Osteoblast (primary cell): ENCODE measurements around the gene LZTFL1. TPM values are rescaled to one million over a fixed set of nuclear protein-coding genes. Genes with fewer than 3 reads are reported as not detected.
A peak's percentile ranks its signal among the peaks of the same experiment; 100 is the strongest.

Source experiments
- DNase-seq: peaks from one replicate; pipeline ENCODE4 v3.0.0; 2011; ENCODE audit warnings: low spot score, mixed read lengths; ENCODE audit not compliant: insufficient read length; ENCODE audit errors: missing footprints
- H2AFZ ChIP-seq: 2 replicates; pipeline ENCODE4 v1.6.0; 2011; ENCODE audit warnings: mild to moderate bottlenecking, low read length
- H3K27ac ChIP-seq: 2 replicates; pipeline ENCODE4 v1.5.1; 2011; ENCODE audit warnings: mild to moderate bottlenecking, low read depth, low read length, moderate library complexity
- H3K27me3 ChIP-seq: 2 replicates; pipeline ENCODE4 v1.6.0; 2012; ENCODE audit warnings: mild to moderate bottlenecking, control low read depth, inconsistent platforms, low read length, moderate library complexity; ENCODE audit not compliant: insufficient read depth
- H3K36me3 ChIP-seq: 2 replicates; pipeline ENCODE4 v1.5.1; 2011; ENCODE audit warnings: mild to moderate bottlenecking, low read length, control low read depth, moderate library complexity; ENCODE audit not compliant: insufficient read depth
- H3K4me1 ChIP-seq: 2 replicates; pipeline ENCODE4 v1.5.1; 2011; ENCODE audit warnings: mild to moderate bottlenecking, low read length, control low read depth, moderate library complexity; ENCODE audit not compliant: insufficient read depth
- H3K4me2 ChIP-seq: 2 replicates; pipeline ENCODE4 v1.6.0; 2011; ENCODE audit warnings: mild to moderate bottlenecking, low read length; ENCODE audit not compliant: insufficient read depth
- H3K4me3 ChIP-seq: fragments of 200-600 bp; sonication (generic); 3 replicates; pipeline ENCODE4 v1.5.1; 2012; ENCODE audit warnings: mild to moderate bottlenecking, low read length, inconsistent platforms; ENCODE audit not compliant: insufficient read depth
- H3K79me2 ChIP-seq: 2 replicates; pipeline ENCODE4 v1.6.0; 2012; ENCODE audit warnings: mild to moderate bottlenecking, low read length, control low read depth, inconsistent platforms; ENCODE audit not compliant: insufficient read depth
- H3K9me3 ChIP-seq: 2 replicates; pipeline ENCODE4 v1.5.1; 2011; ENCODE audit warnings: low read depth, low read length, control low read depth
- H4K20me1 ChIP-seq: 2 replicates; pipeline ENCODE4 v1.6.0; 2012; ENCODE audit warnings: mild to moderate bottlenecking, low read length, control low read depth; ENCODE audit not compliant: insufficient read depth
- total RNA-seq: library from RNA; depleted of rRNA; stranded (reverse); fragments of >200 nt; gene quantifications from 2 replicates; pipeline ENCODE4 v1.2.3, GENCODE V29; 2012
- TF ChIP-seq, protein P1 (sequence below): IDR thresholded peaks from 2 replicates; pipeline ENCODE4 v1.5.1; 2011; ENCODE audit warnings: mild to moderate bottlenecking, low read depth, low read length, moderate library complexity; ENCODE audit errors: extremely low read depth

LZTFL1 gene
- total RNA-seq, 1 donor, result 26.1 TPM

DNA sequence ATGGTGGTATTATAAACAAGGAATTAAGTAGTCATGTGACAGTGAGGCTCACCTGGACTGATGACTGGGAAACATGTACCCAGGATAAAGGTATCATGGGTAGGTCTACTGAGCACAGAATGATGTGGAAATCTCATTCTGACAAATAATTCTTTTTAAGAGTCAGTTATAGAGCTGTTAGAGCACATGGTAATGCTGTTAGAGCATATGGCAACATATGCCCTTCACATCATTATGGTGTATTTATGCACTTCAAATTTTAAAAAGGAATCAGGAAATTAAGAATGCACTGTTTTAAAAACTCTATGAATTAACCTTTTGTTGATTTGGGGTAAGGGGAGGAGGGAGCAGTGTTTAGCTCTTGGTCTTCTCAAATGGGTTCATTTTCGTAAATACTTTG is 47.3 kb downstream of the LZTFL1 start:
- no peak overlapping the region for H3K4me3 ChIP-seq
- H3K4me1 ChIP-seq, result no peaks in the 10 kb centered on the region
- H4K20me1 ChIP-seq, result no peaks in the 10 kb centered on the region
- no peaks in the 10 kb centered on the region for H3K9me3 ChIP-seq
- no peaks in the 10 kb centered on the region for H3K79me2 ChIP-seq
- TF ChIP-seq, protein P1, sequence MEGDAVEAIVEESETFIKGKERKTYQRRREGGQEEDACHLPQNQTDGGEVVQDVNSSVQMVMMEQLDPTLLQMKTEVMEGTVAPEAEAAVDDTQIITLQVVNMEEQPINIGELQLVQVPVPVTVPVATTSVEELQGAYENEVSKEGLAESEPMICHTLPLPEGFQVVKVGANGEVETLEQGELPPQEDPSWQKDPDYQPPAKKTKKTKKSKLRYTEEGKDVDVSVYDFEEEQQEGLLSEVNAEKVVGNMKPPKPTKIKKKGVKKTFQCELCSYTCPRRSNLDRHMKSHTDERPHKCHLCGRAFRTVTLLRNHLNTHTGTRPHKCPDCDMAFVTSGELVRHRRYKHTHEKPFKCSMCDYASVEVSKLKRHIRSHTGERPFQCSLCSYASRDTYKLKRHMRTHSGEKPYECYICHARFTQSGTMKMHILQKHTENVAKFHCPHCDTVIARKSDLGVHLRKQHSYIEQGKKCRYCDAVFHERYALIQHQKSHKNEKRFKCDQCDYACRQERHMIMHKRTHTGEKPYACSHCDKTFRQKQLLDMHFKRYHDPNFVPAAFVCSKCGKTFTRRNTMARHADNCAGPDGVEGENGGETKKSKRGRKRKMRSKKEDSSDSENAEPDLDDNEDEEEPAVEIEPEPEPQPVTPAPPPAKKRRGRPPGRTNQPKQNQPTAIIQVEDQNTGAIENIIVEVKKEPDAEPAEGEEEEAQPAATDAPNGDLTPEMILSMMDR, result no peak
- no peak overlapping the region for H3K4me2 ChIP-seq
- DNase-seq, result no peak
- no peaks in the 10 kb centered on the region for H3K36me3 ChIP-seq
- H3K27me3 ChIP-seq, result peaks cover 94% of the 10 kb centered on the region
- no peak overlapping the region for H2AFZ ChIP-seq
- H3K27ac ChIP-seq, result no peak overlapping the region

DNA sequence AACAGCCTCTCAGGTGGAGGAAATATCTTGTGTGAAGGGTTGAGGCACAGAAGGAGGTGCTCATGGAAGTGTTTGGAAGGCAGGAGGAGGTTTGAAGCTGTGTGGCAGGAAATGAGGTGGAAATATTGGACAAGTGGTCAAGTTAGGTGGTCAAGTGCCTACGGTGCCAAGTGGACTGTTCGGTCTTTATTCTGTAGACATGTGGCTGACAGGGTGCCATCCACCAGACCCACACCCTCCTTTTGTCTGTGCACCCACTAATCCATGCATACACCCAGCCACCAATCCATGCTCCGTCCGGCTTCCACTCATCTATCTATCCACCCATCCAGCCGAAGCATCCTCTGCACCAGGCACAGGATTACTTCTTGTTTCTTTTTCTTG is 47.8 kb downstream of the LZTFL1 start:
- Histone ChIP-seq H3K4me2 (no peak overlapping the region), H3K79me2 (no peaks in the 10 kb centered on the region), H2AFZ (no peak overlapping the region), H3K4me3 (no peak overlapping the region), H3K27me3 (peaks cover 89% of the 10 kb centered on the region), H3K36me3 (no peaks in the 10 kb centered on the region), H4K20me1 (no peaks in the 10 kb centered on the region), H3K4me1 (no peaks in the 10 kb centered on the region), H3K9me3 (no peaks in the 10 kb centered on the region), H3K27ac (no peak overlapping the region)
- TF ChIP-seq, protein P1, result no peak
- DNase-seq, result no peak

DNA sequence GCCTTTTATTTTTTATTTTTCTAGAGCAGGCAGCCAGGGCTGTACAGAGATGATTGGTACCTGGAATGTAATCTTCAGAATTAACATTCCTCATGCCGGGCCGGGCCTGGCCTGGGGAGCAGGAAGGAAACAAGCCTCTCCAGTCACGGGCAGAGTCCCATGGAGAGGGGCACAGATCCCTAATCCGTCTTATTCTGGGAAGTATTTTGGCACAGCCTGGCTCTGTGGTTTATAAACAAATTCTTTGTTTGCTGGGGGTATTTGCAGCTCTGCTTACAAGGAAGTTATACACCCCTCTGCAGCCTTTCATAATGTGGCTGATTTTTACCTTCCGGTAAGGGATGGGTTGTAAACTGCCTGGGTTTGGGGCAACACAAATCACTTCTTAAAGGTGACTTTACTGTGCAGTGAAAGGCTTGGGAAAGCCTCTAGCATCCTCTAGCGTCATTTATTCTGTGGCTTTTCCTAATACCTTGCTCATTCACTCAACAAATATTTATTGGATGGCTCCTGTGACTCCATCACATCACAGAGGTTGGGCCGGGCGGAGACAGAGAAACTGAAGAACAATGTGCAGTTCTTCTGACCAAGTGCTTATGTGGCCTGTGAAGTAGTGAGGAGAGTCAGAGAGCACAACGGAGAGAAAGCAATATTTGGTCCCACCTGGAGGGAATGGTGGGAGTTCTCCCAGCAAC is 48.3 kb downstream of the LZTFL1 start:
- Histone ChIP-seq H3K27ac (no peak overlapping the region), H3K27me3 (peaks cover 85% of the 10 kb centered on the region), H3K4me2 (no peak overlapping the region), H2AFZ (no peak overlapping the region), H3K4me3 (no peak overlapping the region), H3K36me3 (no peaks in the 10 kb centered on the region), H4K20me1 (no peaks in the 10 kb centered on the region), H3K79me2 (no peaks in the 10 kb centered on the region), H3K4me1 (no peaks in the 10 kb centered on the region), H3K9me3 (no peaks in the 10 kb centered on the region)
- TF ChIP-seq, protein P1, result no peak
- peak; percentile 73 for DNase-seq

DNA sequence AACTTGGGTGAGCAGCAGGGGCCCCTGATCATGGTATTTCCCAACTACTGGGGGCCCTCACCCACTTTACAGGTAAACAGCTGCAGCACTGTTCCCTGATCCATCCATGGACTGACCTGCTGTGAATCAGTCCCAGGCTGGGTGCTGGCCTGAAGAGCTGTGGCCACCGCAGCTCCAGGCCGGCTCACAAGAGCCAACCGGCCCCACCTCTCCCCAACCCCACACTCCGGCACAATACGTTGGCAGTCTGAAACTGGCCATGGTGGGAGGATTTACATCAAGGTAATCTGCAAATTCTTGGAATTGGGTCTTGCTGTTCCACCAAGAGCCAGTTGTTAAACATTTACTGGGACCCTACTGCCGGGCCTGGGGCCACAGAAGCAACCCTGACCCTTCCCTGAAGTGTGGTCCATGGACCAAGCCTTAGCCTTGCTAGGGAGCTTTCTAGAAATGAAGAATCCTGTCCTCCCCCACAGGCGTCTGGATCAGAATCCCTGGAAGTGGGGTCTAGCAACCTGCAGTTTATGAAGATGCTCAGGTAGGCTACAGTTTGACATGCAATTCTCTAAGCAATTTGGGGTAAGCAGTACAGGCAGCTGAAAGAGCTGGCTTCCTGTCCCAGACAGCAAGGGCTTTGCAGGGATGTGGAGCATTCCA is 49.3 kb downstream of the LZTFL1 start:
- no peak for DNase-seq
- no peaks in the 10 kb centered on the region for H4K20me1 ChIP-seq
- H3K4me1 ChIP-seq, result no peaks in the 10 kb centered on the region
- H3K27me3 ChIP-seq, result peaks cover 75% of the 10 kb centered on the region
- H3K4me2 ChIP-seq, result no peak overlapping the region
- no peak overlapping the region for H3K4me3 ChIP-seq
- H3K27ac ChIP-seq, result no peak overlapping the region
- no peak overlapping the region for H2AFZ ChIP-seq
- no peaks in the 10 kb centered on the region for H3K79me2 ChIP-seq
- TF ChIP-seq, protein P1, result no peak
- H3K36me3 ChIP-seq, result no peaks in the 10 kb centered on the region
- no peaks in the 10 kb centered on the region for H3K9me3 ChIP-seq
